NCI-H82 treated with DMSO at 0.1 percent for 48 hours (cell line): ENCODE measurements around the gene S100A6.
"Not testable (repeated sequence)": the region's sequence is repeated elsewhere in the genome, so short reads cannot be mapped to it uniquely, and the experiment has no call there.

Source experiments
- DNase-seq: peaks from one replicate; lab custom pipeline; 2025; ENCODE audit not compliant: unreplicated experiment; lab: John Stamatoyannopoulos, UW

Gene S100A6

DNA sequence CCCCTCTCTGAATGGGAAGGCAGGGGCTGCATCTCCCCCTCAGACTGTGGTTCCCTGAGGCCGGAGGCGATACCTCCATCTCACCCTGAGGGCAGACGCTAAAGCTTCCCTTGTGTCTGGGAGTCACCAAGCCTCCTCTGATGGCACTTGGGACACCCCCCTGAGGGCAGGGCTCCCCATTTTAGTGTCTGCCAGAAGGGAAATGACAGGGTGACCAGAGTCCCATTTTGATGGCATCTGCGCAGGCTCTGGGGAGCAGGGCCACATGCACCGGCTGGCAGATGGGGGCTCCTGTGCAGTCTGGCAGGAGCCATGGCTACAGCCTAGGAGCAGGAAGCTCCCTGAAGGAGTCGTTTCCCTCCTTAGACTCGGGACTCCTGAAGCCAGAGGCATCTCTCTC, 28.2 kb upstream of the S100A6 start:
- no peak for DNase-seq

DNA sequence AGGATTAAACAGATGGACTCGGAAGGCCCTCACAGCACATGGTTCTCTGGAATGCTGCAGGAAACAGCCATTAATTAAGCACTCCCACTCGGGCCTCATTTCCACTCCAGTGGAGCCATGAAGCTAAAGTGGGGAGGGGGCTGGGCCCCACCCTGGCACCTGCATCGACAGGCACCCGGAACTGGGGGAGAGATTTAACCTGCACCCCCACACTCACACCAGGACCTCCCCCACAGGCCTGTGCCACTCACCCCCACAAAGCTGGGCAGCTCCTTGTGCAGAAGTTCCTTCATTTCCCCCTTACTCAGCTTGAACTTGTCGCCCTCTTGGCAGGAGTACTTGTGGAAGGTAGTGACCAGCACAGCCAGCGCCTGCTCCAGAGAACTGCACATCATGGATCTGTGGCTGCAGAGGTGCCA, 27.7 kb upstream of the S100A6 start:
- DNase-seq: no peak

DNA sequence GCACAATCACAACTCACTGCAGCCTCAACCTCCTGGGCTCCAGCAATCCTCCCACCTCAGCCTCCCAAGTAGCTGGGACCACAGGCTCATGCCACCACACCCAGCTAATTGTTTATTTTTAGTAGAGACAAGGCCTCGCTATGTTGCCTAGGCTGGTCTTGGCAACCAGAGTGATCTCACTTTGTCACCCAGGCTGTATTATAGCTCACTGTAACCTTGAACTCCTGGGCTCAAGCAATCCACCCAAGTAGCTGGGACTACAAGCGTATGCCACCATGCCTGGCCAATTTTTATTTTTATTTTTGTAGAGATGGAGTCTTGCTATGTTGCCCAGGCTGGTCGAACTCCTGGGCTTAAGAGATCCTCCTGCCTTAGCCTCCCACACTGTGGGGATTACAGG, 26.2 kb upstream of the S100A6 start:
- DNase-seq: not testable (repeated sequence)

DNA sequence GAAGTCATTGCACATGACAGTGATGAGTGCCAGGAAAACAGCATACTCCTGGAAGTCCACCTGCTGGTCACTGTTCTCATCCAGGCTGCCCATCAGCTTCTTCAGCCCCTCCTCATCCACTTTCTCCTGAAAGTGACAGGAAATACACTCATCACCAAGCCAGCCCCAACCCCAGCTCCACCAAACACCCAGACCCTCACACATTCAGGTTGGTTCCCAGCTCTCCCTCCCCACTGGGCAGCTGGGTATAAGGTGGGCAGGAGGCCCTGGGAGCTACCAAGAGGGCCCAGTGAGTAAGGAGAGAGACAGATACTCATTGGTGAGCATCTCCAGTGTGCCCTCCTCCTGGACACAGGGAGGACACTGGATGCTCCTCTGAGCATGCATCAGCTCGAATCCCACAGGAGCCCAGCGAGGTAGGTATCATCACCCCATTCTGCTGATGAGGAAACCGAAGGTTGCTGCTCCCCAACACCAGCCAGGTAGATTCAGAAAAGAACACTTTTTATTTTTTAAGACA, 25.7 kb upstream of the S100A6 start:
- DNase-seq: no peak

DNA sequence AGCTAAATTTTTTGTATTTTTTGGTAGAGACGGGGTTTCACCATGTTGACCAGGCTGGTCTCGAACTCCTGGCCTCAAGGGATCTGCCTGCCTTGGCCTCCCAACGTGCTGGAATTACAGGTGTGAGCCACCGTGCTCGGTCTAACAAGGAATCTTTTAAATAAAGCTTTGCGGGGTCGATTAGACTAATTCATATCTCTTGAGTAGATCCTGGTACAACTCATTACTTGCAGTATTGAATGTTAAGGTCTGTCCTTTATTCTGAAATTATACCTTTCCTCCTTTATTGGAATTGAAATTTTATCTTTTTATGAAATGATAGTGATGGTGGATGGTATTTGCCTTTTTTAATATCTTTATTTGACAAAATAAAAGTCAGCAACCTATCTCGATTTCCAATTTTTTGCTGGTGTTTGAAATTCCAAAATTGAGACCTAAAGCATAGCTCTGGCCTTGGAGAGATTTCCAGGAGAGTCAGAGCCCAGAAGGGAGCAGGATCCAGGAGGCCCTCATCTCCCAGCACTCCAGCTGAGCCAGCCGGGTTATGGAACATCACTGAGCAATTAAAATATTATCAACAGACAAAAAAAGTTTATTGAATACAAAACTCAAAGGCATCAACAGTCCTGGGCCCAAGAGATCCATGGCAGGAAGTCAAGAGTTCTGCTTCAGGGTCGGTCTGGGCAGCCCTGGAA, 25.1 kb upstream of the S100A6 start:
- DNase-seq: no peak

DNA sequence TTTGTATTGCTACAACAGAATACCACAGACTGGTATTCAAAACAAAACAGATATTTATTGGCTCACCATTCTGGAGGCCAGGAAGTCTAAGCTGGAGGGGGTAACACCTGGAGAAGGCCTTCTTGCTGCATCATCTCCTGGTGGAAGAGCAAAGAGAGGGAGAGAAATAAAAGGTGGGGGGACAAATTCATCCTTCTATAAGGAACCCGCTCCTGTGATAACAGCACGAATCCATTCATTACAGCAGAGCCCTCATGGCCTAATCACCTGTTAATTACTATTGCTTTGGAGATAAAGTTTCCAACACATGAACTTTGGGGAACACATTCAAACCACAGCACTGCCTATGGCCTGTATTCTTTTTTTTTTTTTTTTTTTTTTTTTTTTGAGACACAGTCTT, 24.4 kb upstream of the S100A6 start:
- DNase-seq: no peak

DNA sequence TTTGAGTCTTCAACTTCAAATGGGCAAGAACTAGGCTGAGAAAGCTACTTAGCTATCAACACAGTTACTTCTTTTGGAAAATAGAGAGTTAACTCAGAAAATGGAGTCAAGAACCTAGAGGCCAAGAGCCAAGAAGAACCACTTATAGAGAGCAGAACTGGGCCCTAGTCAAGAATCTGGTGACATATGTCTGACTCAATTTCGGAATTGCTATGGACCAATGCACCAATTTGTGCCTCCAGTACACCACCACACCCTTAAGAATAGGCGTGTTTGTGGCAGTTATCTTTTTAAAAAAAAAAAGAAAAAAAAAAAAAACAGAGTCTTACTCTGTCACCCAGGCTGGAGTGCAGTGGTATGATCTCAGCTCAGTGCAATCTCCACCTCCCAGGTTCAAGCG, 22.1 kb upstream of the S100A6 start:
- DNase-seq: no peak

DNA sequence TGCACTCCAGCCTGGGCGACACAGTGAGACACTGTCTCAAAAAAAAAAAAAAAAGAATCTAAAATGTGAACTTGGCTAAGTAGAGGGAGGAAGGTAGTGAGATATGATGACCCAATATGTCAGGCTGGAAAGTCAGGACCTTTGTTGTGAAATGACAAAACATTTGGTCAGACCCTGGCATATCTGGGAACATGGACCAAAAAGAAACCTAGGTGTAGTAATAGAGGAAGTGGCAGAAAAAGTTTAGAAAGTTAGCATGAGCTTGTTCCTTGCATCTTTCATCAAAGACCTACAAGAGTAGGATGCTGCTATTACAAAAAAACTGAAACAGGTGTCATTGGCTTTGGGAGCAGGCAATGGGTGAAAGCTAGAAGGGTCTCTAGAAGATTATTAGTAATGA, 20.6 kb upstream of the S100A6 start:
- DNase-seq: no peak

DNA sequence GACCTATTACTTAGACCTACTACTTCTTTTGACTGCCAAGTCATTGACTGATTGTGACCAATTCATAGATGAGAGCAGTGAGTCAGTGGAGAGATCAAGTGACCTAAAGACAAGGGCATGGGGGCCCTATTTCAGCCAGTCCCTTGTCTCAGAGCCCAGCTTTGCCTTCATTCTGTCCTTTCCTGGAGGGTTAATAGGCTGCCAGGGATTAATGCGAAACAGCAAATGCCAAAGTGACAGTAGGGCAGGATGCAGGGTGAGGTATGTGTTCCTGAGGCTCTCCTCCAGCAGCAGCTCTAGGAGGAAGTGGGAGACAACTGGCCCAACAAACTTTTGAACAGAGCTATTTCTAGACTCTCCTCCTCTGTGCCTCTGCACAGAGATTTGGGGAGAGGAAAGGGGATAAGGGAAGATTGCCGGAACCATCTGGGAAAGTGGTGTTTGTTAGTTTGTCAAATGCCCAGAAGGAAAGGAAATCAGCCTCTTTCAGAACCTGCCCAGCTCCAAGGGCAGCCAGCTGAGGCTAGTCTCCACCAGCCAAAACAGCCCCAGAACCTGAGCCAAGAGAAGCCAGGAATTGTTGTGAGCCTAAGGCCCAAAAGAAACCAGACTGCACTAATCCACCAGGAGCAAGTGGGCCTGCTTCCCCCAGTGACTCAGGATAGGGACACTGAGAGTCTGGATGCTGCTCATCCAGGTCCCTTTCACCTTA, 18.2 kb upstream of the S100A6 start:
- no peak for DNase-seq

DNA sequence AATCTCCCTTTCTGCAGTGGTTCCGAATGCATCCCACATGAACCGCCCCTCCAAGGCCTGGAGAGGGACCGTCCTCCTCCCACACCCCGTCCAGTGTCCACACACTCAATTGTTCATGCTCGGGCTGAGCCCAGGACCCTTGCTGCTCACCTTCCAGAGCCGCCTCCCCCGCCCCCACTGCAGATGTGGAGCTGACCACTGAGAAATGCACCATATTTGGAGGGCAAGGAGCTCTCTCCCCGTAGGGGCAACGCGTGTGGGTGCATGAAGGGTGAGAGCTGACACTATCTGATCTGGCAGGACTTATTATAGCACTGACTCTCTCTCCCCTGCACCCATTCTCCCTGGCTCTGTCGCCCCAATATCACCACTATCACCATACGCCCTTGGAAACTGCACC, 17.3 kb upstream of the S100A6 start:
- no peak for DNase-seq

DNA sequence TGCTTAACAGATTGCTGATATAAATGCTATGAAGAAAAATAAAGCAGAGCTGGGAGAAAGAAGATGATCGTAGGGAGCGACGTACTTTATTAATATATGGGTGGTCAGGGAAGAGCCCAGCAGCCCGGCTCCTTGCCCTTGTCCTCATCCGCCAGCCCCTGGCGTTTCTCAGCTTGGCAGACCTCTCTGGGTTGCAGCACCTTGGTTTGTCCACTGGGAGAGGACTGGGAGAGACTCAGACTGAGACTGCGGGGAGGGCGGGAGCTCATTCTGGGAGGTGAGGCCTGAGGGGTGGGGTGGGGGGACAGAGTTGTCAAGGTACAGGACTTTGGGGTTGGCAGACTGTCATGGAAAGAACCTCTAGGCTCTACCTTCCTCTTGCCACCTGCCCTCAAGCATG, 16.5 kb upstream of the S100A6 start:
- DNase-seq: no peak

DNA sequence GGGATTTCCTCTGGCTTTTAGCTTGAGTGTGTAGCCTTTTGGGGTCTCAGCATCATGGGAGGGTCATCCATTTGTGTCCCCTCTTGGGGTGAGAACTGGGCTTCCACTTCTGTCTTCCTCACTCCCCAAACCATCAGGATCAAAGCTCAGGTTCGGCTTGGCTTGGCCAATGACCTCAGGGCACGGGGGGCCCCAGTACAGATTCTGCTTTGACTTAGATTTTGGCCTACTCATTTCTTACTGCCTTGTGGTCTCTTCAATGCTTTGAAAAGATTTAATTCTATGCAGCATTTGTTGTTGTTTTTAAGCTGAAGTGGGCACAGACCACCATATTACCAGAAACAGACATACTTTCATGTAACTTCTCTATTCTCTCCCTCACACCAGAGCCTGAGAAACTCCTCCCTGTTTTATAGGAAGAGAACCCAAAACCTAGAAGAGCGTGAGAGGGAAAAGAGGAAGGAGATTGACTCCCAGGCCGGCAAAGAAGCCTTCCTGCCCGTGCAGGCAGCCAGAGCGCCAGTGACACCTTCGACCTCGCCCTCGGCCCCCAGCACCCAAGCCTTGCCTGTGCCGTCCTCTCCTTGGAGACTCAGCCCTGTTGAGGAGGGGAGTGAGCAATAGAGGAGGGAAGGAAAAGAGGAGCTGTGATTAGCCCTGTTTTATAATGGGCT, 15.2 kb upstream of the S100A6 start:
- no peak for DNase-seq

DNA sequence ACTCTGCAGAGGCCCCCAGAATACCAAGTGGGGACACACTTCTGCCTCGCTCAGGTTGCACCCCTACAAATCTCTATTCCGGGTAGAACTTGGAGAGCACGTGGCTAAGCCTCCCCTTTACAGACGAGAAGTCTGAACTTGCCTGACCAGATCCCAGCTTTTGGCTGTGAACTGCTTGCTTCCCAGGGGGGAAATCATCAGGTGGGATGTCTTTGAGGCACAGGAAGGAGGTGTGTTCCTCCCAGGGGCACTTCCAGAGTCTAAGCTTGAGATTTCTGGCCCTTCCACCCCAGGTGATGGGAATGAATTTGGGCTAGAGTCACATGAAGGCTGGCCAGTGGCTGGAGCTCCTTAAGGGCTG, 14.6 kb upstream of the S100A6 start:
- no peak for DNase-seq

DNA sequence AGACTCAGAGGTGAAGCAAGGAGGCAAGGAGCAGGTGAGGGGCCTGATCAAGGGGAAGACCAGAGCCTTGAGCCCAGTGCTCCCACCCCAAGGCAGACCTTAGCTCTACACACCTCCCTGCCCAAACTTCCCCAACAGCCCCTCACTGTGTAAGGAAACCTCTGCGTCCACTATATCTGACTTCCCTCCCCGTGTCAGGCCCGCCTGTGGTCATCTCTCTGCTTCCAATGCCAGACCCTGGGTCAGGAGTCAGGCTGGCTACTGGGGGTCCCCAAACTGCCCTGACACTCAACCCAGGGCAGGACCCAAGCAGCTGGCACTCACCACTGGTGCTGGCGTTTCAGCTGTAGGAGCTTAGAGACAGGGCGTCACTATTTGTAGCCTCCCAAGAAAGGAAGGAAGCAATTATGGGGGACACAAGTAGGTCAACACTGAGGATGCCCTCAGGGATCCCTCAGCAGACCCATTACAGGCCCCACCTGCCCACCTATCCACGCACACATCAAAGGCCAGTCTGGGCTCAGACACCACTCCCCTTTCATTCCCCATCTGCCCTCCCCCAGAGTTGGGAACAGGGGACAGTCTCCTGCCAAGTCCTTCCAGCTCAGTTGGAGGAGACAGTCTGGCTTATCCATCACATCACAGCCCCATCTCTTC, 14.1 kb upstream of the S100A6 start:
- DNase-seq: no peak

DNA sequence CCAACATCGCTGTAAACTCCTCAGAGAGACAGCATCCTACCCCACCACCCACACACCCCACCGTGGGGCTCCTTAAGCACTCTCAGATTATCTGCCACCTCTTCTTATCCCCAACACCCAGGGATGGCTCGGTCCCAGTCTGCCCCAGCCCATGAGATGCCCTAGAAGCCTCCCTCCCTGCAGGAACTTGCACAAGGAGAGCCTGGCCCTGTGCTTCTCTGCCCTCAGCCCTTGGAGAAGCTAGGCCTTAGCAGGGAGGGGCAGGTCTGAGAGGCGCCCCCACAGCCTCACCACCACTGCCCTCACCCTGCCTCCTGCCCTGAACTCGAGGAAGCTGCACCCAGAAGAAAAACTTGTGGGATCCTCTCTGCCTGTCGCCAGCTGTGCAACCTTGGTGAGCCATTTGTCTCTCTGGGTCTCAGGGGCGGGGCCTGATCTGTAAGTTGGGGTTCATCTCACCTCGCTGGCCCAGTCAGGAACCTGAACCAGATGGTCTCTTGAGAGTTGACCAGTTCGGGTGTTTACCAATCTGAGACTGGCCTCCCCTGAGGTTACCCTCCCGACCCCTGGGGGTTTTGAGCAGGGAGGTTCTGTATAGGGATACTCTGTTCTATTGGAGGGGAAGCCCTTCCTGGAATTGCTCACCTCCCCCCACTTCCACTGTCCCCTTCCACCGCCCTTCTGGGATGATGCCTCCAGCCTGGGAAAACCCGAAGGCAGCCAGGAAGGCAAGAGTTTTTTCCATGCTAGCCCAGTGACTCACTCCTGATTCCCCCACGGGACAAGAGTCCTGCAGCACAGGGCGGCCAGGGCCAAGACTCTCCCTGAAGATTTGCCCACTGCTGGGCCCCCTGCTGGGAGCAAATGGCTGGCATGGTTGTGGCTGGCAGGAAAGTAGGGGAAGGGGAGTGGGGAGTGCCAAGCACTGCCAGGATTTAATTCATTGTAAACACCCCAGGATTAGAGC, 13.2 kb upstream of the S100A6 start, which contains the start of gene S100A3:
TSS of gene S100A3 (minus strand) at position 537 of the 967 bp plus-strand sequence. CDS start 773 bp downstream, outside the sequence.
- no peak for DNase-seq

DNA sequence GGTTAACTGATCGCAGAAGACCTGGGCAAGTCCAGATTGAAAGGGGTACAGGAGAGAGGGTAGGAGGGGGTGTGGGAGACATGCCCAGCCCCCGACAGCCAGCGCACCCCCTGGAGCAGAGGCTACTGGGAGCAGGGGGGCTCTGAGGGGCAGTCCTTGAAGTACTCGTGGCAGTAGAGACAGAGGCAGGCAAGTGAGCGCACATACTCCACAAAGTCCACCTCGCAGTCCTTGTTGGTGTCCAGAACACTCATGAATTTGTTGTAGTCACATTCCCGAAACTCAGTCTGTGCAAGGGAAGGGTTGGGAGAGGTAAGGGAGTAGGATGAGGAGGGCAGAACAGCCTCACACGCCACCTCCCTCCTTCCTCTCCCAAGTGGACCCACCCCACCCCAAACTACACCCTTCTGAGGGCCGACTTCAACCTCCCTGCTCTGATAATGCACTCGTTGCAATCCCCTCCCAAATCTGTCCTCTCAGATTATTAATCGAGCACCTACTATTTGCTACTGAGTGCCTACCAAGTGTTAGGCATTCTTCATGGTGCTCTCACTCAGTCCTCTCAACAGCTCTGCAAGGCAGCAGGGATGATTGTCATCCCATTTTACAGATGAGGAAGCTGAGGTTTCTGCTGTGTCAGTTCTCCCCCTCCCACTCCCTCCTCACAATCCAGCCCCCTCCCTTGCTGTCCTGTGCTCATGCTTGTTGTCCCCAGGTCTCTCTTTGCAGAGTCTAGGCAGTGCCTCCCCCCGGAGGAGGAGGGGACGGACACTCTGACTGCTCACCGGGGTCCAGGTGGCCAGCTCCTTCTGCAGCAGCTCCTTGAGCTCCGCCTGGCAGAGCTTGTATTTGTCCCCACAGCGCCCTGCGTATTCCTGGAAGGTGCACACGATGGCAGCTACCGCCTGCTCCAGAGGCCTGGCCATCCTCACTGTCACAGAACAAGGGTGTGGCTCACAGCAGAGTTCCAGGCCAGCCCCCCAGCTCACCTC, 12.1 kb upstream of the S100A6 start:
- no peak for DNase-seq

DNA sequence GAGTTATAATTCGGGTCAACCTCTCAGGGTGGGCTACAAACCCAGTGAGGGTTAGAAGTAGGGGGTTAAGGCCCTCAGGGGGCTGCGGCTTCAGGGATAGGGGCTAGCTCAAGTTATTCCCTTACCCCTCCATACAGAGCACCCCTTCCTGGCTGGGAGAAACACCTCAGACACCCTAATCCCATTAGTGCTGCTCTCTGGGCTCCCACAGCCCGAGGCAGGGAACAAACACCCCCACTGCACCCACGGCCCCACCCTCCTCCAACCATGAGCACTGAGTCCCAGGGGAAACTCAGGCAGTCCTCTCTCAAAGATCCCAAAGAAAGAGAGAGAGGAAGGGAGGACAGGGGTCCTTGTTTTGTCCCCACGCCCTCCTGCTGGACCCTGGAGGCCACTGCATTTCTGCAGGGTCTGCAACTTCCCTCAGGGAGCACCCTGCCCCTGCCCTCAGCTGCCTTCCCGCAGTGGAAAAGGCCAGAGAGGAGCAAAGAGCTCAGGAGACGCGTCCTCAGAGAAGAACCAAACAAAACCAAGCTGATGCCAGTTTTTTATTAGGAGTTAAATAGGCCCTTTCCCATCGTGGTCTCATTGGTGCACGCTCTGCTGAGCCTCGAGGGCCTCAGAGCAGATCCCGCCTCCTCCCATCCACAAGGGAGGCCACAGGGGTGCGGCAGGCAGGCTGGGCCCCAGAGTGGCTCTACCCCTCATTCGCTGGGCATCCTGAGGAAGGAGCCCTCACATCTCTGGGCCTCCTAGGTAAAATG, 11.2 kb upstream of the S100A6 start:
- DNase-seq: no peak

DNA sequence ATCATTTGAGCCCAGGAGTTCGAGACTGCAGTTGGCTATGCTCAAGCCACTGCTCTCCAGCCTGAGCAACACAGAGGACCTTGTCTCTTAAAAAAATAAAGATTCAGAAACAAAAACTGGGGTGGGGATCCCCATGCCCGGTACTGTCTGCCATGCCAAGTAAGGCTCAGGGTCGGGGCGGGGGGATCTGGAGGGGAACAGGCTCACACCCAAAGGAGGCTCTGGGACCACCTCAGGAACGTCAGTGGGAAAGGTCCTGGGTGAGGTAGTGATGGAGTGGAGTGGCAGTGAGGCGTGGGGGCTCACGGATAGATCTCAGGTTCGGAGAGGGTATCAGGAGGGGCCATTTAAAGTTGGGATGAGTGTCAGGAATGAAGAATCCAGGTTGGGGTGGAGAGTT, 10.6 kb upstream of the S100A6 start:
- DNase-seq: no peak
